Measurements from ENCODE around the gene MAGT1.

Gene MAGT1

DNA sequence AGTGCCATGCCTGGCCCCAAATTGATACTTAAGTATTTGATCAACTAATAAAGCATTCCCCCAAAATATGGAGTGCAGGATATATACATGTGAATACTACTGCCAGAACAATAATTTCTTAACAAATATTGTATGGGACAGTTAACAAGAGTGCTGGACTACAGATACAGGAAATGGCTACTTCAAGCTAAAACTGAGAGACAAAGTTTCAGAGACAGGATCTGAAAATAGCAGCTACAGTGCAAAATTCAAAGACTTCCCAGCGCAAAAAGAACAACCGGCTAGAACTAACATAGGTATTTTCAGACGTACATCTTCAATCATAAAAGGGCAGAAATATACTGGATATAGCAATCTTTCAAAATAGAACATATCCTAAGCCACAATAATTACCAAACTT, 115.5 kb downstream of the MAGT1 start:
- TF ChIP-seq CTBP1 (IDR thresholded peaks at IDR 0.05; ENCODE audit: borderline replicate concordance): no peak
- TF ChIP-seq TARDBP (IDR thresholded peaks at IDR 0.05): no peak
- no peak for TF ChIP-seq HDGF (IDR thresholded peaks at IDR 0.05; ENCODE audit: borderline replicate concordance)
- TF ChIP-seq ZNF384 (IDR thresholded peaks at IDR 0.05): no peak
- TF ChIP-seq NFRKB (IDR thresholded peaks at IDR 0.05): no peak
- no peak for TF ChIP-seq FOXA1 (IDR thresholded peaks at IDR 0.05)
- TF ChIP-seq ARNT (IDR thresholded peaks at IDR 0.05): no peak
- TF ChIP-seq ELF4 (IDR thresholded peaks at IDR 0.05): no peak
- TF ChIP-seq SP1 (IDR thresholded peaks at IDR 0.05): no peak
- TF ChIP-seq BHLHE40 (IDR thresholded peaks at IDR 0.05; ENCODE audit: borderline replicate concordance): no peak
- CTCF ChIA-PET: no interaction called here
- no peak for DNase-seq (ENCODE audit: extremely low spot score)

DNA sequence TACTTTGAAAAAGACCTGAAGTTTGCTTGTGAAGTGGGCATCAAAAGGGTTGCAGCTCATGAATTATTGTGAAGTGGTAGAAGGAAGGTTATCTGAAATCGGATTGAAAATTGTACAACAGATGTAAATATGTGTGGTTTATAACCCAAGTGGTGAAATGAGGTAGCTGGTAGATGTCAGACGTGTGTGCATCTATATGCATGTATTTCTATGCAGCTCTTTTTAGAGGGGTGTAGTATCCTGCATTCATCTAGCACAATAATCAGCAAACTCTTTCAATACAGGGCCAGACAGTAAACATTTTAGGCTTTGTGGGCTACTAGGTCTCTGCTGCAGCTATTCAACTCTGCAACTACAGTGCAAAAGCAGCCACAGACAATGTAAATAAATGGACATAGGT, 118.6 kb downstream of the MAGT1 start:
- ChIA-PET POLR2A (no interaction called here), CTCF (no interaction called here)
- no peak for TF ChIP-seq LEF1 (IDR thresholded peaks at IDR 0.05; ENCODE audit: borderline replicate concordance)
- TF ChIP-seq HDGF (IDR thresholded peaks at IDR 0.05; ENCODE audit: borderline replicate concordance): no peak
- no peak for TF ChIP-seq FOXA1 (IDR thresholded peaks at IDR 0.05)
- TF ChIP-seq, protein P1, sequence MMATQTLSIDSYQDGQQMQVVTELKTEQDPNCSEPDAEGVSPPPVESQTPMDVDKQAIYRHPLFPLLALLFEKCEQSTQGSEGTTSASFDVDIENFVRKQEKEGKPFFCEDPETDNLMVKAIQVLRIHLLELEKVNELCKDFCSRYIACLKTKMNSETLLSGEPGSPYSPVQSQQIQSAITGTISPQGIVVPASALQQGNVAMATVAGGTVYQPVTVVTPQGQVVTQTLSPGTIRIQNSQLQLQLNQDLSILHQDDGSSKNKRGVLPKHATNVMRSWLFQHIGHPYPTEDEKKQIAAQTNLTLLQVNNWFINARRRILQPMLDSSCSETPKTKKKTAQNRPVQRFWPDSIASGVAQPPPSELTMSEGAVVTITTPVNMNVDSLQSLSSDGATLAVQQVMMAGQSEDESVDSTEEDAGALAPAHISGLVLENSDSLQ (IDR thresholded peaks at IDR 0.05): no peak
- TF ChIP-seq ZNF384 (IDR thresholded peaks at IDR 0.05): no peak
- TF ChIP-seq CTBP1 (IDR thresholded peaks at IDR 0.05; ENCODE audit: borderline replicate concordance): no peak
- no peak for TF ChIP-seq ELF4 (IDR thresholded peaks at IDR 0.05)
- no peak for TF ChIP-seq TARDBP (IDR thresholded peaks at IDR 0.05)
- TF ChIP-seq L3MBTL2 (conservative IDR thresholded peaks at IDR 0.05): no peak
- no peak for TF ChIP-seq BHLHE40 (IDR thresholded peaks at IDR 0.05; ENCODE audit: borderline replicate concordance)
- DNase-seq (ENCODE audit: extremely low spot score): no peak

More for the DNA sequence above, 115.5 kb downstream of the MAGT1 start:
- POLR2A ChIA-PET: no interaction called here
